Measurements from ENCODE around the gene NLN. TPM values are rescaled to one million over a fixed set of nuclear protein-coding genes. Genes with fewer than 3 reads are reported as not detected.
"Not testable (repeated sequence)": the region's sequence is repeated elsewhere in the genome, so short reads cannot be mapped to it uniquely, and the experiment has no call there.

Gene NLN
- total RNA-seq, 4 donors from 2014 or later, result 20.4 to 29.9 (median 27.9) TPM

- no peak overlapping the region for H3K4me3 ChIP-seq
- TF ChIP-seq, protein P1, sequence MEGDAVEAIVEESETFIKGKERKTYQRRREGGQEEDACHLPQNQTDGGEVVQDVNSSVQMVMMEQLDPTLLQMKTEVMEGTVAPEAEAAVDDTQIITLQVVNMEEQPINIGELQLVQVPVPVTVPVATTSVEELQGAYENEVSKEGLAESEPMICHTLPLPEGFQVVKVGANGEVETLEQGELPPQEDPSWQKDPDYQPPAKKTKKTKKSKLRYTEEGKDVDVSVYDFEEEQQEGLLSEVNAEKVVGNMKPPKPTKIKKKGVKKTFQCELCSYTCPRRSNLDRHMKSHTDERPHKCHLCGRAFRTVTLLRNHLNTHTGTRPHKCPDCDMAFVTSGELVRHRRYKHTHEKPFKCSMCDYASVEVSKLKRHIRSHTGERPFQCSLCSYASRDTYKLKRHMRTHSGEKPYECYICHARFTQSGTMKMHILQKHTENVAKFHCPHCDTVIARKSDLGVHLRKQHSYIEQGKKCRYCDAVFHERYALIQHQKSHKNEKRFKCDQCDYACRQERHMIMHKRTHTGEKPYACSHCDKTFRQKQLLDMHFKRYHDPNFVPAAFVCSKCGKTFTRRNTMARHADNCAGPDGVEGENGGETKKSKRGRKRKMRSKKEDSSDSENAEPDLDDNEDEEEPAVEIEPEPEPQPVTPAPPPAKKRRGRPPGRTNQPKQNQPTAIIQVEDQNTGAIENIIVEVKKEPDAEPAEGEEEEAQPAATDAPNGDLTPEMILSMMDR (IDR thresholded peaks at IDR 0.05 in 4 of 5, conservative IDR thresholded peaks at IDR 0.05 in 1 of 5), result no peak
- TF ChIP-seq POLR2A (IDR thresholded peaks at IDR 0.05), result no peak
- H3K27ac ChIP-seq, result no peak overlapping the region
- H3K9me3 ChIP-seq, result no peaks in the 10 kb centered on the region
- intact Hi-C loops (cut with DNase I; ENCODE audit: low total_unique reads) (loop anchor here (10.0 kb wide), 1 partner anchor 376 kb away; the partner anchor contains the start of gene SREK1), in situ Hi-C loops (cut with MboI; ENCODE audit: low sequenced_read_pairs in 4 of 4) (no loop called here)
- H3K4me1 ChIP-seq, result peaks cover 12 to 17% of the 10 kb centered on the region in 2 donors
- no peaks in the 10 kb centered on the region for H3K27me3 ChIP-seq
- DNase-seq (no peak), ATAC-seq (no peak)
- no peaks in the 10 kb centered on the region for H3K36me3 ChIP-seq
Observed at GRCh38 chr5:65768723-65769346, 46.8 kb downstream of the NLN start.

DNA sequence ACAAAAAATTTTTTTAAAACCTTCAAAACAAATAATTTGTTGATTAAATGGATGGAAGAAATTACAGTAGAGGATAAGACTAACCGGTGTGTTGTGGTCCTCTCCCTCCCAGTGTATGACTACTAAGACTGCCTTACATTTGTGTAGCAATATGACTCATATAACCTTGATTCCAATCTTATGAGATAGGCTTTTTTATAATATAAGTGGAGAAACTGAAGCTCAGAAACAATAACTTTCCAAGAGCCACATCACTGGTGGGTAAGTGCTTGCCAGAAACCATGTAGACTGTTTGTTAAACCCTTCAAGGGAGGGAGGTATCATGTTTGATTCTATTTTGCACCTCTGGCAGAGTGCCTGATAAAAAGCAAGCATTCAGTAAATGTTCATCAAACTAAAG, 47.5 kb downstream of the NLN start:
- no peak overlapping the region for H3K27ac ChIP-seq
- intact Hi-C loops (cut with DNase I; ENCODE audit: low total_unique reads), result loop anchor here (10.0 kb wide), 1 partner anchor 375 kb away; the partner anchor contains the start of gene SREK1

GRCh38 chr5:65771266-65771665, 49.3 kb downstream of the NLN start:
- no peak overlapping the region for H3K4me3 ChIP-seq
- H3K36me3 ChIP-seq, result no peaks in the 10 kb centered on the region
- ATAC-seq (no peak), DNase-seq (no peak)
- no peaks in the 10 kb centered on the region for H3K27me3 ChIP-seq
- TF ChIP-seq POLR2A (IDR thresholded peaks at IDR 0.05), result no peak
- TF ChIP-seq, protein P1 (IDR thresholded peaks at IDR 0.05 in 4 of 5, conservative IDR thresholded peaks at IDR 0.05 in 1 of 5), result no peak
- peaks cover 12 to 17% of the 10 kb centered on the region in 2 donors for H3K4me1 ChIP-seq
- intact Hi-C loops (cut with DNase I; ENCODE audit: low total_unique reads), result no loop called here
- in situ Hi-C loops (cut with MboI; ENCODE audit: low sequenced_read_pairs in 4 of 4), result no loop called here
- no peaks in the 10 kb centered on the region for H3K9me3 ChIP-seq
- no peak overlapping the region for H3K27ac ChIP-seq

More for the DNA sequence above, 47.5 kb downstream of the NLN start:
- TF ChIP-seq POLR2A (IDR thresholded peaks at IDR 0.05), result no peak
- TF ChIP-seq, protein P1 (IDR thresholded peaks at IDR 0.05 in 4 of 5, conservative IDR thresholded peaks at IDR 0.05 in 1 of 5), result no peak
- Histone ChIP-seq H3K9me3 (no peaks in the 10 kb centered on the region), H3K36me3 (no peaks in the 10 kb centered on the region), H3K27me3 (no peaks in the 10 kb centered on the region), H3K4me1 (peaks cover 12 to 17% of the 10 kb centered on the region in 2 donors), H3K4me3 (no peak overlapping the region)
- peak in 1 of 2 donors; percentile 48 for ATAC-seq
- no peak for DNase-seq
- in situ Hi-C loops (cut with MboI; ENCODE audit: low sequenced_read_pairs in 4 of 4), result no loop called here

GRCh38 chr5:65772963-65773362, 51.0 kb downstream of the NLN start:
- DNase-seq; H3K27ac ChIP-seq; H3K4me3 ChIP-seq; H3K9me3 ChIP-seq; H3K36me3 ChIP-seq; H3K27me3 ChIP-seq; intact Hi-C loops (cut with DNase I; ENCODE audit: low total_unique reads); ATAC-seq; in situ Hi-C loops (cut with MboI; ENCODE audit: low sequenced_read_pairs in 4 of 4): not testable (repeated sequence)
- H3K4me1 ChIP-seq, result peaks cover 23 to 26% of the 10 kb centered on the region in 2 donors

- no peaks in the 10 kb centered on the region for H3K9me3 ChIP-seq
- in situ Hi-C loops (cut with MboI; ENCODE audit: low sequenced_read_pairs in 4 of 4) (no loop called here), intact Hi-C loops (cut with DNase I; ENCODE audit: low total_unique reads) (no loop called here)
- DNase-seq (no peak), ATAC-seq (peak in 1 of 2 donors; percentile 71)
- H3K27ac ChIP-seq, result no peak overlapping the region
- no peak for TF ChIP-seq POLR2A (IDR thresholded peaks at IDR 0.05)
- TF ChIP-seq, protein P1 (IDR thresholded peaks at IDR 0.05 in 4 of 5, conservative IDR thresholded peaks at IDR 0.05 in 1 of 5), result no peak
- no peaks in the 10 kb centered on the region for H3K27me3 ChIP-seq
- H3K4me3 ChIP-seq, result no peak overlapping the region
- H3K36me3 ChIP-seq, result no peaks in the 10 kb centered on the region
- H3K4me1 ChIP-seq, result peaks cover 15 to 28% of the 10 kb centered on the region in 2 donors
Observed at GRCh38 chr5:65774346-65774745, 52.3 kb downstream of the NLN start.

Measured in gastrocnemius medialis (tissue), 4 donors.